IPS-18a (cell line): ENCODE results near the gene RRP1.

Experiments
- H3K27ac ChIP-seq: one replicate; pipeline ENCODE4 v1.5.1; 2013; ENCODE audit warnings: low read length
- H3K27me3 ChIP-seq: one replicate; pipeline ENCODE4 v1.6.1; 2013; ENCODE audit warnings: mild to moderate bottlenecking, low read length; ENCODE audit not compliant: control insufficient read depth, insufficient read depth
- H3K36me3 ChIP-seq: one replicate; pipeline ENCODE4 v1.6.1; 2013; ENCODE audit warnings: low read depth, low read length; ENCODE audit not compliant: control insufficient read depth
- H3K4me1 ChIP-seq: one replicate; pipeline ENCODE4 v1.6.1; 2013; ENCODE audit warnings: low read depth, low read length; ENCODE audit not compliant: control insufficient read depth
- H3K4me3 ChIP-seq: one replicate; pipeline ENCODE4 v1.5.1; 2013; ENCODE audit warnings: low read length
- H3K9ac ChIP-seq: one replicate; pipeline ENCODE4 v1.6.1; 2013; ENCODE audit warnings: mild to moderate bottlenecking, low read length, moderate library complexity
- H3K9me3 ChIP-seq: one replicate; pipeline ENCODE4 v1.6.1; 2013; ENCODE audit warnings: low read depth, low read length; ENCODE audit not compliant: control insufficient read depth

The RRP1 gene

GRCh38 chr21:43750339-43751033 is 38.9 kb upstream of the RRP1 start:
- Histone ChIP-seq H3K27ac (no peak overlapping the region), H3K36me3 (peaks cover 26% of the 10 kb centered on the region), H3K9ac (no peak overlapping the region), H3K27me3 (no peaks in the 10 kb centered on the region), H3K4me3 (no peak overlapping the region), H3K4me1 (no peaks in the 10 kb centered on the region), H3K9me3 (no peaks in the 10 kb centered on the region)

GRCh38 chr21:43751955-43752591 is 37.3 kb upstream of the RRP1 start:
- Histone ChIP-seq H3K36me3 (peaks cover 25% of the 10 kb centered on the region), H3K9me3 (no peaks in the 10 kb centered on the region), H3K9ac (no peak overlapping the region), H3K27me3 (no peaks in the 10 kb centered on the region), H3K27ac (no peak overlapping the region), H3K4me1 (no peaks in the 10 kb centered on the region), H3K4me3 (no peak overlapping the region)

- H3K9me3 ChIP-seq, result no peaks in the 10 kb centered on the region
- no peak overlapping the region for H3K27ac ChIP-seq
- H3K4me3 ChIP-seq, result no peak overlapping the region
- H3K36me3 ChIP-seq, result peaks cover 21% of the 10 kb centered on the region
- H3K27me3 ChIP-seq, result no peaks in the 10 kb centered on the region
- H3K4me1 ChIP-seq, result no peaks in the 10 kb centered on the region
- H3K9ac ChIP-seq, result no peak overlapping the region
Measured at GRCh38 chr21:43752758-43753438, 36.5 kb upstream of the RRP1 start.

GRCh38 chr21:43753439-43753799 is 36.0 kb upstream of the RRP1 start:
- Histone ChIP-seq H3K9ac (no peak overlapping the region), H3K36me3 (peaks cover 21% of the 10 kb centered on the region), H3K9me3 (no peaks in the 10 kb centered on the region), H3K27me3 (no peaks in the 10 kb centered on the region), H3K4me3 (no peak overlapping the region), H3K27ac (no peak overlapping the region), H3K4me1 (no peaks in the 10 kb centered on the region)

- H3K4me3 ChIP-seq, result no peak overlapping the region
- H3K9ac ChIP-seq, result no peak overlapping the region
- H3K27me3 ChIP-seq, result no peaks in the 10 kb centered on the region
- peaks cover 23% of the 10 kb centered on the region for H3K36me3 ChIP-seq
- no peaks in the 10 kb centered on the region for H3K9me3 ChIP-seq
- no peak overlapping the region for H3K27ac ChIP-seq
- no peaks in the 10 kb centered on the region for H3K4me1 ChIP-seq
Measured at GRCh38 chr21:43754948-43755781, 34.2 kb upstream of the RRP1 start.

GRCh38 chr21:43755820-43756594 is 33.4 kb upstream of the RRP1 start:
- Histone ChIP-seq H3K4me1 (no peaks in the 10 kb centered on the region), H3K36me3 (peaks cover 23% of the 10 kb centered on the region), H3K4me3 (no peak overlapping the region), H3K27ac (no peak overlapping the region), H3K9me3 (no peaks in the 10 kb centered on the region), H3K27me3 (no peaks in the 10 kb centered on the region), H3K9ac (no peak overlapping the region)

- Histone ChIP-seq H3K4me1 (no peaks in the 10 kb centered on the region), H3K36me3 (peaks cover 23% of the 10 kb centered on the region), H3K9ac (no peak overlapping the region), H3K27ac (no peak overlapping the region), H3K9me3 (no peaks in the 10 kb centered on the region), H3K27me3 (no peaks in the 10 kb centered on the region), H3K4me3 (no peak overlapping the region)
Measured at GRCh38 chr21:43757601-43758000, 31.8 kb upstream of the RRP1 start.

- no peaks in the 10 kb centered on the region for H3K9me3 ChIP-seq
- no peaks in the 10 kb centered on the region for H3K27me3 ChIP-seq
- no peak overlapping the region for H3K4me3 ChIP-seq
- no peak overlapping the region for H3K9ac ChIP-seq
- H3K36me3 ChIP-seq, result peaks cover 17% of the 10 kb centered on the region
- H3K27ac ChIP-seq, result no peak overlapping the region
- no peaks in the 10 kb centered on the region for H3K4me1 ChIP-seq
Measured at GRCh38 chr21:43758111-43758641, 31.2 kb upstream of the RRP1 start.

GRCh38 chr21:43758811-43759210 is 30.6 kb upstream of the RRP1 start:
- peaks cover 13% of the 10 kb centered on the region for H3K36me3 ChIP-seq
- H3K27ac ChIP-seq, result no peak overlapping the region
- no peak overlapping the region for H3K9ac ChIP-seq
- H3K27me3 ChIP-seq, result no peaks in the 10 kb centered on the region
- no peak overlapping the region for H3K4me3 ChIP-seq
- no peaks in the 10 kb centered on the region for H3K9me3 ChIP-seq
- H3K4me1 ChIP-seq, result no peaks in the 10 kb centered on the region

GRCh38 chr21:43759651-43760050 is 29.7 kb upstream of the RRP1 start:
- Histone ChIP-seq H3K36me3 (peaks cover 9% of the 10 kb centered on the region), H3K4me1 (no peaks in the 10 kb centered on the region), H3K27me3 (no peaks in the 10 kb centered on the region), H3K9me3 (no peaks in the 10 kb centered on the region), H3K27ac (no peak overlapping the region), H3K9ac (no peak overlapping the region), H3K4me3 (no peak overlapping the region)
